GM18861 (cell line): ENCODE data around the gene OR13F1.
"Not testable (repeated sequence)": the region's sequence is repeated elsewhere in the genome, so short reads cannot be mapped to it uniquely, and the experiment has no call there.

Source experiments
- ATAC-seq: cut with Tn5 transposase; IDR thresholded peaks from one replicate; pipeline ENCODE4 v1.9.1; 2021; ENCODE audit not compliant: unreplicated experiment

The OR13F1 gene

GRCh38 chr9:104503963-104504362 lies at the start of gene OR13F1:
Gene OR13F1, plus strand, starts transcription at chr9:104504263. Its CDS starts 0 bp downstream, at chr9:104504263.
- ATAC-seq, result no peak

GRCh38 chr9:104456831-104457230 lies 47.2 kb upstream of the OR13F1 start:
- ATAC-seq, result no peak

- ATAC-seq, result no peak
Measured at GRCh38 chr9:104463864-104464263, 40.2 kb upstream of the OR13F1 start.

GRCh38 chr9:104468261-104468660 lies 35.8 kb upstream of the OR13F1 start:
- ATAC-seq, result no peak

- ATAC-seq, result no peak
Measured at GRCh38 chr9:104482921-104483570, 21.0 kb upstream of the OR13F1 start.

GRCh38 chr9:104485014-104485413 lies 19.0 kb upstream of the OR13F1 start:
- no peak for ATAC-seq

GRCh38 chr9:104494808-104495207 lies 9.3 kb upstream of the OR13F1 start:
- ATAC-seq, result no peak

GRCh38 chr9:104503440-104503839 lies 623 bp upstream of the OR13F1 start:
- ATAC-seq, result no peak

- ATAC-seq, result no peak
Measured at GRCh38 chr9:104506565-104506964, 2.5 kb downstream of the OR13F1 start.

- no peak for ATAC-seq
Measured at GRCh38 chr9:104514901-104515300, 10.8 kb downstream of the OR13F1 start.

- ATAC-seq, result not testable (repeated sequence)
Measured at GRCh38 chr9:104520241-104520640, 16.2 kb downstream of the OR13F1 start.

- no peak for ATAC-seq
Measured at GRCh38 chr9:104527109-104527508, 23.0 kb downstream of the OR13F1 start, which contains the start of gene OR13C4. Gene OR13C4, minus strand, starts transcription at chr9:104527209. Its CDS starts 0 bp downstream, at chr9:104527209.

- no peak for ATAC-seq
Measured at GRCh38 chr9:104536756-104537155, 32.7 kb downstream of the OR13F1 start, which contains the start of gene OR13C3. Gene OR13C3, minus strand, starts transcription at chr9:104536856. Its CDS starts 133 bp downstream, at chr9:104536723.

GRCh38 chr9:104539275-104539674 lies 35.2 kb downstream of the OR13F1 start:
- ATAC-seq, result no peak

- no peak for ATAC-seq
Measured at GRCh38 chr9:104544644-104545043, 40.6 kb downstream of the OR13F1 start.

- no peak for ATAC-seq
Measured at GRCh38 chr9:104553261-104553660, 49.2 kb downstream of the OR13F1 start.
